ENCODE results near the gene HMG20A. TPM values are rescaled to one million over a fixed set of nuclear protein-coding genes. Genes with fewer than 3 reads are reported as not detected.

HMG20A gene
- total and polyA plus RNA-seq, 2 of the 13 experiments (the other 11 are each of a cell fraction or from before 2014, with no cell fraction given), result 28.0 to 35.2 TPM

GRCh38 chr15:77419836-77420609 lies 665 bp upstream of the HMG20A start, which contains the start of gene PEAK1 (continued):
- TF ChIP-seq ZNF609 (CRISPR knock-in tag; IDR thresholded peaks at IDR 0.05; ENCODE audit: borderline replicate concordance) (no peak), FOXM1 (CRISPR knock-in tag; IDR thresholded peaks at IDR 0.05) (no peak), ZNF850 (CRISPR knock-in tag; conservative IDR thresholded peaks at IDR 0.05) (no peak), HMGXB3 (CRISPR knock-in tag; IDR thresholded peaks at IDR 0.05; ENCODE audit: borderline replicate concordance) (no peak), SAP130 (CRISPR knock-in tag; IDR thresholded peaks at IDR 0.05; ENCODE audit: low read depth) (peak; percentile 17; the same call in 1 of the 2 replicates), TOPORS (CRISPR knock-in tag; IDR thresholded peaks at IDR 0.05) (no peak), ATF7-NPFF (CRISPR knock-in tag; IDR thresholded peaks at IDR 0.05; ENCODE audit: low read depth) (no peak), ISX (CRISPR knock-in tag; conservative IDR thresholded peaks at IDR 0.05) (no peak), ZBTB10 (CRISPR knock-in tag; IDR thresholded peaks at IDR 0.05; ENCODE audit: borderline replicate concordance) (no peak), SPEN (CRISPR knock-in tag; IDR thresholded peaks at IDR 0.05; ENCODE audit: low read depth) (peak; percentile 12; the same call in 1 of the 2 replicates), ZNF282 (IDR thresholded peaks at IDR 0.05; ENCODE audit: partially characterized antibody) (no peak), IRF2 (CRISPR knock-in tag; IDR thresholded peaks at IDR 0.05) (no peak), IKZF4 (CRISPR knock-in tag; IDR thresholded peaks at IDR 0.05; ENCODE audit: borderline replicate concordance, low read depth, not compliant biosample characterization) (no peak), ZNF547 (CRISPR knock-in tag; IDR thresholded peaks at IDR 0.05) (no peak), GATAD2A (CRISPR knock-in tag; IDR thresholded peaks at IDR 0.05) (no peak), NFYB (CRISPR knock-in tag; IDR thresholded peaks at IDR 0.05) (no peak), ZNF496 (CRISPR knock-in tag; IDR thresholded peaks at IDR 0.05; ENCODE audit: insufficient replicate concordance) (no peak), ZNF383 (CRISPR knock-in tag; IDR thresholded peaks at IDR 0.05; ENCODE audit: borderline replicate concordance) (no peak)

Data from HepG2 (cell line).